ENCODE data around the gene INHBC.

The INHBC gene

DNA sequence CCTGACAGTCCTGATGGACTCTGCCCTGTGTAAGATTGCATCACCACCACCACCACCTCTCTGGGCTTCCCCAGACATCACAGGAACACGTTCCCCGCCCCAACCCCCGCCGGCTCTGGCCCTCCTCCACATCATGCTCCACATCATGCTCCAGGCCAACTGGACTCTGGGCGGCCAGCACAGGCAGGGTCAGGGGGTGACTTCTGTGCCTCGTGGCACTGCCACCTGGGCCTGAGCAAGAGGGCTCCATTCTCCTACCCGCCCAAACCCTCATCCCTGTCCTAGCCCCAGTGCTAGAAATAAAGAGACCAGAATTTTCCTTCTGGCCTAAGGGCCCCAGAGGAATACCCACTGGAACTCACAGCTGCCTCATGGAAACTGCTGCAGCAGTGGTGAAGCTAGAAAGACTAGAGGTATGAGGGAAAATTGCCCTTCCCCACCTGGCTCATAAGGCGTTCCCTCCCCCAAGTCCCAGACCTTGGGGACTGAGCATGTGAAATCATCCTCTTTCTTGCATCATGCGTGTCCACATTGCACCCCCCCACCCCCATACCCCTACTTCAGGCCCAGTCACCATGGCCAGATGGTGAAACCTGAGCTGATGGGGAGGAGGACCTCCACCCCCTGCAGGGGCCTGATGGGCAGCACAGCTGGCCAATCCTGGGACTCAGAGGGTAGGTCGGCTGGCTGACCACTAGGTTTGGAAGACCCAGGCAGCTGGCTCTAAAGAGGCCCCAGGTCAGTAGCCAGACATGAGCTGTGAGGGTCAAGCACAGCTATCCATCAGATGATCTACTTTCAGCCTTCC is 20.2 kb downstream of the INHBC start, which contains the start of gene INHBE:
TSS of gene INHBE (plus strand) at position 742 of the 808 bp plus-strand sequence. CDS start 230 bp downstream, outside the sequence.
- DNase-seq (ENCODE audit: low spot score), result no peak

- DNase-seq (ENCODE audit: low spot score), result no peak
These were observed 21.0 kb downstream of the INHBC start for GRCh38 chr12:57455374-57456144.

DNA sequence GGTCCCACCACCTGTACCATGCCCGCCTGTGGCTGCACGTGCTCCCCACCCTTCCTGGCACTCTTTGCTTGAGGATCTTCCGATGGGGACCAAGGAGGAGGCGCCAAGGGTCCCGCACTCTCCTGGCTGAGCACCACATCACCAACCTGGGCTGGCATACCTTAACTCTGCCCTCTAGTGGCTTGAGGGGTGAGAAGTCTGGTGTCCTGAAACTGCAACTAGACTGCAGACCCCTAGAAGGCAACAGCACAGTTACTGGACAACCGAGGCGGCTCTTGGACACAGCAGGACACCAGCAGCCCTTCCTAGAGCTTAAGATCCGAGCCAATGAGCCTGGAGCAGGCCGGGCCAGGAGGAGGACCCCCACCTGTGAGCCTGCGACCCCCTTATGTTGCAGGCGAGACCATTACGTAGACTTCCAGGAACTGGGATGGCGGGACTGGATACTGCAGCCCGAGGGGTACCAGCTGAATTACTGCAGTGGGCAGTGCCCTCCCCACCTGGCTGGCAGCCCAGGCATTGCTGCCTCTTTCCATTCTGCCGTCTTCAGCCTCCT is 21.6 kb downstream of the INHBC start:
- no peak for DNase-seq (ENCODE audit: low spot score)

DNA sequence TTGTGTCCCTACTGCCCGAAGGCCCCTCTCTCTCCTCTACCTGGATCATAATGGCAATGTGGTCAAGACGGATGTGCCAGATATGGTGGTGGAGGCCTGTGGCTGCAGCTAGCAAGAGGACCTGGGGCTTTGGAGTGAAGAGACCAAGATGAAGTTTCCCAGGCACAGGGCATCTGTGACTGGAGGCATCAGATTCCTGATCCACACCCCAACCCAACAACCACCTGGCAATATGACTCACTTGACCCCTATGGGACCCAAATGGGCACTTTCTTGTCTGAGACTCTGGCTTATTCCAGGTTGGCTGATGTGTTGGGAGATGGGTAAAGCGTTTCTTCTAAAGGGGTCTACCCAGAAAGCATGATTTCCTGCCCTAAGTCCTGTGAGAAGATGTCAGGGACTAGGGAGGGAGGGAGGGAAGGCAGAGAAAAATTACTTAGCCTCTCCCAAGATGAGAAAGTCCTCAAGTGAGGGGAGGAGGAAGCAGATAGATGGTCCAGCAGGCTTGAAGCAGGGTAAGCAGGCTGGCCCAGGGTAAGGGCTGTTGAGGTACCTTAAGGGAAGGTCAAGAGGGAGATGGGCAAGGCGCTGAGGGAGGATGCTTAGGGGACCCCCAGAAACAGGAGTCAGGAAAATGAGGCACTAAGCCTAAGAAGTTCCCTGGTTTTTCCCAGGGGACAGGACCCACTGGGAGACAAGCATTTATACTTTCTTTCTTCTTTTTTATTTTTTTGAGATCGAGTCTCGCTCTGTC is 22.3 kb downstream of the INHBC start:
- no peak for DNase-seq (ENCODE audit: low spot score)

DNA sequence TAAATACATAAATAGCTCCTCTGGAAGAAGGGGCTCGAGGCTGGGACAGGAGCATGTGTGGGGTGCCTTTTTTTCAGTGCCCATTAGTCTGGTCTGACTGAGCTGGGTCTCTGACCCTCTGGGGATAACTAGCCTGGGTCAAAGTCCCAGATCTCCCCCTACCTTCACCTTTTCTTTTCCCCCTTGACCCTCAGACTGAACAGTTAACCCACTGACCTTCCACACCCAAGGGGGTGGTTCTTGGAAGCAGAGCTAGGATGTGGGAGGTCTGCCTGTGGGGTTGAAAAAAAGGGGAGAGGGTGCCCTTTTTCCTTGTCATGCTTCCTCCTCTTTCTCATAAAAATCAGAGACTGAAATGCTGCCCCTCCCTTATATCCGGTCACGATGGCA is 24.1 kb downstream of the INHBC start:
- no peak for DNase-seq (ENCODE audit: low spot score)

- DNase-seq (ENCODE audit: low spot score), result peak; percentile 89
These were observed 24.6 kb downstream of the INHBC start for GRCh38 chr12:57459055-57459749.

DNA sequence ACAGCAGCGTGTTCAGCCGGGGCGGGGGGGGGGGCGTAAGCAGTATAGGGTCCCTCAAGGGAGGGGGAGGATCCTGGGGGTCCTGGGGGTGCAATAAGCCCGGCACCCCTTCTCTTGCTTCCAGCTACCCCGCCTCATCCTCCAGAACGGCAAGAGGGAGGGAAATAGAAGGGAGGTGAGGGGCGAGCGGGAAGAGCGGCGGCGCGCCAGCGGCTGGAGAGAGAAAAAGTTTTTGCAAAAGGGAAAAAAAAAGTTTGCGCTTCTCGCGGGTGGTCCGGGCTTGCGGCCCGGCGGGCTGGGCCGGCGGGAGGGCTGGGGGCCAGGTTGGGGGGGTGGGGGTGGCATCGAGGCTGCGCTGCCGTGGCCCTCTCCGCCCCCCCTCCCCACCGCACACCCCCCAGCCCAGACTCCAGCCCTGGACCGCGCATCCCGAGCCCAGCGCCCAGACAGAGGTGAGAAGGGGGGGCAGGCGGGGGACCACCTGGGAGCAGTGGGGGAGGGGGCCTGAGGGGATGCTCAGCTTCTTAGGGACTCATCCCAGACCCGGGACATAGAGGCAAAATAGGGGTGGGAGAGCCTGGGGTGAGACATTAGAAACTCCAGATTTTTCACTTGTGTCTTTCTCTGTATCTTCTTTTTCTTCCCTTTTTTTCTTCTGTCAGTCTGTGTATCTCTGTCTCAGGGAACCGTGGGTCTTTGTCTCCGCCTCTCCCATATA is 25.3 kb downstream of the INHBC start, which contains the start of gene GLI1:
TSS of gene GLI1 (plus strand) at position 36 of the 718 bp plus-strand sequence. CDS start 3,907 bp downstream, outside the sequence.
- DNase-seq (ENCODE audit: low spot score), result peak; percentile 78

GRCh38 chr12:57460468-57460784 is 25.8 kb downstream of the INHBC start:
- peak; percentile 23 for DNase-seq (ENCODE audit: low spot score)

- DNase-seq (ENCODE audit: low spot score), result peak; percentile 18
These were observed 26.3 kb downstream of the INHBC start for GRCh38 chr12:57460841-57461275.

- peak; percentile 80 for DNase-seq (ENCODE audit: low spot score)
These were observed 26.8 kb downstream of the INHBC start for GRCh38 chr12:57461276-57461916.

- no peak for DNase-seq (ENCODE audit: low spot score)
These were observed 27.3 kb downstream of the INHBC start for GRCh38 chr12:57461917-57462250.

- DNase-seq (ENCODE audit: low spot score), result peak; percentile 99
These were observed 27.8 kb downstream of the INHBC start for GRCh38 chr12:57462251-57462911.

DNA sequence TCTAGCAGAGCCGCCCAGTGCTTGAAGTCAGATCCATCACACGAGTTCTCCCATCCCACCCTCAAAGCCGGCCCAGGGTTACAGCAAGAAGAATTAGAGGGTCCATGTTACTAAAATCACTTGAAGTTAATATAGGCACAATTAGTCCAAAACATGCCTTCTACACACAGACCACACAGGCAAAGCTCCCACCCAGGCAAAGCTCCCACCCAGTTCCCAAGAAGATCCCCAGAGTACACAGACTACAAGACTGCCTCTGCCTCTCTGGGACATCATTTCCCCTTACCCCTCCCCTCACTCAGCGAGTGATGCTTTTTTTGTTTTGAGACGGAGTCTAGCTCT is 28.3 kb downstream of the INHBC start:
- no peak for DNase-seq (ENCODE audit: low spot score)

DNA sequence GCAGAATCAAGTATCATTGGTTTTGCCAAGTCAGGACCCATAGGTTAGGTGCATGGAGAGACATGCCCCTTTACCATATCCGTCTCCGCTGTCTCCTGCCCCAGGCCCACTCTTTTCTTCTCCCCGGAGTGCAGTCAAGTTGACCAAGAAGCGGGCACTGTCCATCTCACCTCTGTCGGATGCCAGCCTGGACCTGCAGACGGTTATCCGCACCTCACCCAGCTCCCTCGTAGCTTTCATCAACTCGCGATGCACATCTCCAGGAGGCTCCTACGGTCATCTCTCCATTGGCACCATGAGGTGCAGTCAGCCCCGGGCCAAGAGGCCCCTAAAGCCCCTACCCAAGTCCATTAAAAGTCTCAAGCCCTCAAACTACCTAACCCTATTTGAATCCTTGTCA is 30.0 kb downstream of the INHBC start:
- no peak for DNase-seq (ENCODE audit: low spot score)

- no peak for DNase-seq (ENCODE audit: low spot score)
These were observed 30.6 kb downstream of the INHBC start for GRCh38 chr12:57465030-57465746.

- DNase-seq (ENCODE audit: low spot score), result no peak
These were observed 31.3 kb downstream of the INHBC start for GRCh38 chr12:57465747-57466505.

DNA sequence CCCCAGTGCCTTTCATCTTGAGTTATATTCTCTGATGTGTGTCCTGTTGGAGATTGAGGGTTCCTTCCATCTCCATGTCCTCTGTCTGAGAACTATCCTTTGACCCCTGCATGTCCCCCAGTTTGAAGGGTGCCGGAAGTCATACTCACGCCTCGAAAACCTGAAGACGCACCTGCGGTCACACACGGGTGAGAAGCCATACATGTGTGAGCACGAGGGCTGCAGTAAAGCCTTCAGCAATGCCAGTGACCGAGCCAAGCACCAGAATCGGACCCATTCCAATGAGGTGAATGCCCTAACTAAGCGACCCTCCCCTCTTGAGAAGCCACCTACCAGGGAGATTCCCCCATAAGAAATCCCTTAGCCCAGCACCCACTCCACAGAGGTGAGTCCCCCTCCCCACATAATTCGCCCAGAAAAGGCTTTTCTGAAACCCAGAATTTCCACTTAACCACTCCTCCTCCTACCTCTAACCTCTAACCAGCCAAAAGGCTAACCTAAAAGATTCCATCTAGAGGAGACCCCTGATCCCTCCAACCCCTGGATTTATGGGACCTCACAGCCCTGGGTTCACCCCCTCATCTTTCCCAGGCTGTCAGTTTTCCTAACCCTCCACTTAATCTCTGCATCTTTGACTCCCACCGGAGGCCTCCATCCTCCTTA is 32.8 kb downstream of the INHBC start:
- DNase-seq (ENCODE audit: low spot score), result no peak

DNA sequence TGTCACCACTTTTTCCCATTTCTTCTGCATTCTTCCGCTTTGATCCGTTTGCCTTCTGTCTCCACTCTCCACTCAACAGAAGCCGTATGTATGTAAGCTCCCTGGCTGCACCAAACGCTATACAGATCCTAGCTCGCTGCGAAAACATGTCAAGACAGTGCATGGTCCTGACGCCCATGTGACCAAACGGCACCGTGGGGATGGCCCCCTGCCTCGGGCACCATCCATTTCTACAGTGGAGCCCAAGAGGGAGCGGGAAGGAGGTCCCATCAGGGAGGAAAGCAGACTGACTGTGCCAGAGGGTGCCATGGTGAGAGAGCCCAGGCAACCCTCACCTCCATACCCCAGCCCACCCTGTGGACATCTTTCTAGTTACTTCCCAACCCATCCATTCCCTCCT is 33.3 kb downstream of the INHBC start:
- DNase-seq (ENCODE audit: low spot score), result no peak

Measured in HuH-7.5 (cell line).